IPS-18c (cell line): ENCODE results near the gene TTLL8.
A peak's percentile ranks its signal among the peaks of the same experiment; 100 is the strongest.

Experiments used
- H3K4me3 ChIP-seq: 2 replicates; pipeline ENCODE4 v1.7.0; 2013; ENCODE audit warnings: low read depth, mild to moderate bottlenecking, low read length, moderate library complexity; ENCODE audit not compliant: insufficient read depth
- H3K9me3 ChIP-seq: one replicate; pipeline ENCODE4 v1.6.1; 2013; ENCODE audit warnings: mild to moderate bottlenecking, low read length, moderate library complexity; ENCODE audit not compliant: control insufficient read depth, insufficient read depth

TTLL8 gene

GRCh38 chr22:50016988-50017700 is 41.0 kb downstream of the TTLL8 start:
- H3K4me3 ChIP-seq, result no peak overlapping the region
- no peaks in the 10 kb centered on the region for H3K9me3 ChIP-seq

- Histone ChIP-seq H3K9me3 (no peaks in the 10 kb centered on the region), H3K4me3 (no peak overlapping the region)
These were observed 41.6 kb downstream of the TTLL8 start for GRCh38 chr22:50016308-50016987.

- Histone ChIP-seq H3K9me3 (no peaks in the 10 kb centered on the region), H3K4me3 (no peak overlapping the region)
These were observed 42.4 kb downstream of the TTLL8 start for GRCh38 chr22:50015451-50016307.

GRCh38 chr22:50014655-50015401 is 43.3 kb downstream of the TTLL8 start:
- Histone ChIP-seq H3K4me3 (peak overlapping the region; percentile 31), H3K9me3 (no peaks in the 10 kb centered on the region)

DNA sequence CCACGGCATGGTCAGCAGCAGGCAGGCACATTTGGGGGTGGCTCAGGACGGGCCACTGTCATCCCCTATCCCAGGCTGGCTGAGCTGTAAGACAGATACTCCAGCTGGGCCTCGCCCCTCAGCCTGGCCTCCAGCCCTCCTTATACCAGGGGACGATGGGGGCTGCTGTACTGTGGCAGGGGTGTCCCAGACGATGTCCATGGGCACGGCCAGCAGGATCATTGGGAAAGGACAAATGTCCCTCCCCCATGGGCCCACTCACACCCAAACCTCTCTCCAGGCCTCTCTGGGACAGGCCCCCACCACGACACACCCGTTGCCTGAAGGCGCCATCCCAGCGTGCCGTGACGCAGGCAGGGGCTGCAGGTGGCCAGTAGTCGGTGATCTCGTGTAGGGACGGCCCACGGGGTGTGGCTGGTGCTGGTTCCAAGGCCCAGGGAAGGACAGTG is 44.0 kb downstream of the TTLL8 start:
- H3K4me3 ChIP-seq, result no peak overlapping the region
- no peaks in the 10 kb centered on the region for H3K9me3 ChIP-seq

DNA sequence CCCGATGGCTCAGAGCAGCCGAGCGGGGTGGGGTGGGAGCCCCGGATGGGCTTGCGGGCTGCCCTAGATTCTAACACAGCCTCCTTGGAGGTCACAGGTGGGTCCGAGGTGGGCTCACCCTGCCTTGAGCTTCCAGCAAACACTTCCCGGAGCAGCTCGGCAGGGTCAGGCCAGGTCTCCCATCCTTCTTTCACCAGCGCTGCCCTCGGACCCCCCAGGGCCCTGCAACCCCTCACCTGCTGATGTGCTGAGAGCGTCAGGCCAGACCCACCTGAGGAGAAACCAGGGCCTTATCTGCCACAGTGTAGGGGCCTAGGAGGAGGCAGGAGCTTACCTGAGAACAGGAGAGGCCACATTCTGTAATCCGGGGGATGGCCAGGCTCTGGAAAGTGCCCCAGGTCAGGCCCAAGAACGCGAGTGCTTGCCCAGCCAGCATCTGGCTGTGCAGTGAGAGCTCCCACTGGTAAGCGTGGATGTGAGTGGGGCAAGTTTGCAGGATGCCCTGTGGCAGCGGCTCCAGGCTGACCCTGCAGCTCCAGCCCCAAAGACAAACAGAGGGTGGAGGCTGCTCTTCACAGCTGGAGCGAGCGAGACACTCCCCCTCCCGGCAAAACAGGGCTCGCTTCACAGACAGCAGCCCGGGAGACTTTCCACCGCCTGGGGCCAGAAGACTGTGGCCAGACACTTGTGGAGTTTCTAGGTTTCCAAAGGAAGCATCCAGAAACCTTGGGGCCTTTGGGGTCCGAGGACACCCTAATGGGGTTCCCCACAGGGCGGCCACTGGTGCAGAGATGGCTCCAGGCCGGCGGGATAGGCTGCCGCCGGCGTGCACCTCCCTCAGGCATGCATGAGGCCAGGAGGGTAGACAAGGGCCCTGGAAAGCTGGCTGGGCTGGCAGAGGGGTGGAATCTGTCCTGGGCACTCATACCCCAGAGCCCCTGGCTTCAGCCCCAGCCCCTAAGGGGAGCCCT is 45.6 kb downstream of the TTLL8 start, which contains the start of gene IL17REL:
TSS of gene IL17REL (minus strand) at position 555 of the 971 bp plus-strand sequence. CDS start at position 436, 119 bp downstream.
- H3K4me3 ChIP-seq, result no peak within 1 kb of the TSS
- no peaks in the 10 kb centered on the region for H3K9me3 ChIP-seq

DNA sequence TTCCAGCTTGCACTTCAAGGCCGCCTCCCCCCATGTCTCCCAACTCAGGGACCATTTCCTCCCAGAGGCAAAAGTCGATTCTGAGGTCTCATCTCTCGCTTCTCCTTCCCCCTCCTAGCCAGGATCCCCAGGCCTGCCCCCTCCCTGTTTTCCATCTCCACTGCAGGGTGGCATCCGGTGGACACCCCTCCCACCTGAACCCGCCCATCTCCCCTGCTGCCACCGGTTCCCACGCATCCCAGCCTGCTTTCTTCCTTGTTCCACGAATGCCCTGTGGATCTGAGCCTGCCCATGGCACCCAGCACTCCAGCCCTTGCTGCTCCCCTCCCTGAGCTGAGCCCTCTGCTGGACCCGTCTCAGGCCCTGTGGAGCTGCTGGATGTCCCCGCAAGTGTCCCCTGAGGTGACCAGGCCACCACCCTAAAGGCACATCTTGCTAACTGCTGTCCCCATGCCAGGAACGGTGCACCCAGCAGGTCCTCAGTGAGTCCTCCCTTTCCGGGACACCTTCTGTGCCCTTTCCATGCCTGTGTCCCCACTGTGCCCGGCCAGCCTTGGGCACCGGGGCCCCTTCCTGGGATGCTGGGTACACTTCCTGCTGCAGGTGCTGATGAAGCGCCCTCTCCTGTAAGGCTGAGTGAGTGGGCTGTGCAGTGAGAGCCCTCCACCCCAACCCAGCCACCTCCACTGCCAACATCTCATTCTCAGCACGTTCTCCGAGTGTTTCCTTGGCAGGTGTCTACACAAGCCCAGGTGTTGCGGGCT is 46.5 kb downstream of the TTLL8 start:
- Histone ChIP-seq H3K9me3 (no peaks in the 10 kb centered on the region), H3K4me3 (peak overlapping the region; percentile 20; the same call in 1 of the 2 replicates)

DNA sequence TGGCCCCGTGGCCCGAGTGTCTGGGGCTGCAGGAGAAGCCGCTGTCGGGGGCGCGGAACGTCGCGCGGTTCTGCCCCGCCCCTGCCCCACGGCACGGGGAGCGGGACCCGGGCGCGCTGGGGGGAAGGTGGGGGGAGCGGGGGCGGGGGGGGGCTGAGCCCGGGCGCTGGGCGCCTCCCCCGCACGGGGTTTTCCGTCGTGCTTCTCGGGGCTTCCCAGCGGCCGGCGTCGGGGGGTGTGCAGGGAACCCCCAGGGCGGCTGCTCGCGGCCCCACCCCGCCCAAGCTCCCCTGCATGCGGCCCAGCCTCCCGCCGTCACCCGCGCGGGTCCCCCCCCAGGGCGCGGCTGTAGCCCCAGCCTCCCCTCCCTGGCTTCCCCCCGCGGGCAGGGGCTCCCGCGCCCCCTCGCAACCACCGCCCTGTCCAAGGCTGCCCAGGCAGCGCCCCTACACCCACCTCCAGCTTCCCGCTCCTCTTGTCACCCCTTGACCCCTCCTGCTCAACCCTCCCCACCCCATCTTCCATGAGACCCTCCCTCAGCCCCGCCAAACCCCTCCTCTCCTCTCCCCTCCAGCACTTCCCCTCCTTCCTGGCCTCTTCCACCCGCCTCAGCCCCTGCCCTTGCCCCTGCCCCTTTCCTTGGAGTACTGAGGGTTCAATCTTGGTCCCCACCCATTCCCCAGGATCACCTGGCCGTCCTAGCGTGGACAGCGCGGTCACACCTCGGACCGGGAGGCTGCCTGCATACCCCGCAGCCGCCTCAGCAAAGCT is 47.2 kb downstream of the TTLL8 start:
- H3K9me3 ChIP-seq, result no peaks in the 10 kb centered on the region
- peak overlapping the region; percentile 20; the same call in 1 of the 2 replicates for H3K4me3 ChIP-seq

DNA sequence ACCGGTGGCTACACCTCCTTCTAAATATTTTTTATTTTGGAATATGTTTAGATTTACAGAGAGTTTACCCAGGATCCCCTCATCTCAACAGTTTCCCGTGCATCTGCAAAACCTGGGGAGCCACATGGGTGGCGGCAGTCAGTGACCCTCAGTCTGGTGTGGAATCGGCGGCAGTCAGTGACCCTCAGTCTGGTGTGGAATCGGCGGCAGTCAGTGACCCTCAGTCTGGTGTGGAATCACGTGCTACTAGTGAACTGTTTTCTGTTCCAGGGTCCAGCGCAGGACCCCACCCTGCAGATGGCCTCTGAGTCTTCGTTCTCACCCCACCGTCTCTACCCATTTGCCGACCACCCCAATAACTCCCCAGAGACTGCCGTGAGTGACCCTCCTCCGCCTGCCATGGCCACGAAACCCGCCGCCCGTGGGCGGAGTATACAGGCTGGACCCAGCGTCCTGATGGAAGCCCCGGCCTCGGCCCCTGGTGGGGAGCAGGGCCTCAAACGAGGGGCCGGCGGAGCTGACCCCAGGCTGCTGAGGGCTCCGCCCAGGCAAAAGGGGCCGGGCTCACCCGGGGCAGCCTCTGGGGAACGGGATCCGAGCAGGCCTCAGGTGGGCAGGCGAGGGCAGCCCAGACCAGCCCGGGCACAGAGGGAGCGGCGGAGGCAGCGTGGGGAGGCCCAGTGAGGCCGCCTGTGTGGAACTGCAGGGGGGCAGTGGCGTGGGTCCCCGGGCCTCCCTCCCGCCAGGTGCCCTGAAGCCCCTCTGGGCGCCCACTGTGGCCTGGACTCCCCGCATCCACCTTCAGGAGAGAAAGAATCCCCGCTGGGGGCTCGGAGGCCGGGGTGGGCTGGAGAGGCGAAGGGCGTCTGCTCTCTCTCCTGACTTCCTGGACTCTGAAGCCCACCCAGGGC is 48.1 kb downstream of the TTLL8 start:
- H3K9me3 ChIP-seq, result no peaks in the 10 kb centered on the region
- no peak overlapping the region for H3K4me3 ChIP-seq

GRCh38 chr22:50009251-50009650 is 48.8 kb downstream of the TTLL8 start:
- Histone ChIP-seq H3K9me3 (no peaks in the 10 kb centered on the region), H3K4me3 (no peak overlapping the region)

- Histone ChIP-seq H3K4me3 (no peak overlapping the region), H3K9me3 (no peaks in the 10 kb centered on the region)
These were observed 49.7 kb downstream of the TTLL8 start for GRCh38 chr22:50008151-50009040.

DNA sequence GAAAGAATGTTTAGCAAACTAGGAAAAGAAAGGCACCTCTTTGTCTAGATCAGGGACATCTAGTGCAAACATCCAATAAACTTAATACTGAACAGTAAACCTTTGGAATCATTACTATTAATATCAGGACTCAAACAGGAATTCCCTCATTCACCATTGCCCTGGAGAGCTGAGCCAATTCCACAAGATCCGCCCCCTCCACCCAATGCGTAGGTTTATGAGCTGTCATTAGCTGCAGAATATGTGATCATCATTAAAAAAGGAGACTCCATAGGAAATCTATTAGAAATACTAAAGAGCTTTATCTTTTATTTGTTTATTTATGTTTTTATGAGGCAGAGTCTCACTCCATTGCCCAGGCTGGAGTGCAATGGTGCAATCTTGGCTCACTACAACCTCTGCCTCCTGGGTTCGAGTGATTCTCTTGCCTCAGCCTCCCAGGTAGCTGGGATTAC is 51.0 kb downstream of the TTLL8 start:
- no peaks in the 10 kb centered on the region for H3K9me3 ChIP-seq
- H3K4me3 ChIP-seq, result no peak overlapping the region

DNA sequence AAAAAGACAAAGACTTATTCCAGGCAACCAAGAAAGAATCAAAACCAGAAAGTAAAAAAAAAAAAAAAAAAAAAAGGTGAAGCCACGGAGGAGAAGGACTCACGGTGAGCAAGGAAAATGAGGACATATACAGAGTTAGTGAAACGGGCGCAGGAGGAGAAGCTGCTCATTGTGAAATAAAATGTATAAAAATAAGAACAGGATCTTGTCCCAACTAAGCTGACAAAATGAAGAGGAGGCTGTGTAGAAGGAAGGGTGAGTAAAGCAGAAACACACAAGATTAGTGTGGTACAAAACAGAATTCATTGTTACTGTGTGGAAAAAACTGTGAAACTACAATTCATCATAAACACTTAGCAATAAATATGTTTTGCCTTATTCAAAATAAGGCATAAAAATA is 53.2 kb downstream of the TTLL8 start:
- Histone ChIP-seq H3K4me3 (no peak overlapping the region), H3K9me3 (no peaks in the 10 kb centered on the region)
